SJSA1 (cell line): ENCODE data around the gene NFATC3. TPM values are rescaled to one million over a fixed set of nuclear protein-coding genes. Genes with fewer than 3 reads are reported as not detected.
"Not testable (repeated sequence)": the region's sequence is repeated elsewhere in the genome, so short reads cannot be mapped to it uniquely, and the experiment has no call there.

ENCODE experiments used
- DNase-seq, 2 experiments: peaks; one replicate each; pipeline ENCODE4 v3.0.0-alpha.2; 2015 to 2020; ENCODE audit warnings: low spot score in 2 of 2, low read depth in 1 of 2
- H3K27ac ChIP-seq: fragments of 250-450 bp; sonication (Bioruptor Pico); 2 replicates; pipeline ENCODE4 v1.5.1; 2020; ENCODE audit warnings: mild to moderate bottlenecking, moderate library complexity
- H3K27me3 ChIP-seq: fragments of 250-450 bp; sonication (Bioruptor Pico); replicated peaks from 2 replicates; pipeline ENCODE4 v1.5.1; 2020; ENCODE audit warnings: mild to moderate bottlenecking, moderate library complexity
- H3K36me3 ChIP-seq: fragments of 250-450 bp; sonication (Bioruptor Pico); 2 replicates; pipeline ENCODE4 v1.5.1; 2020; ENCODE audit warnings: mild to moderate bottlenecking
- H3K4me1 ChIP-seq: fragments of 250-450 bp; sonication (Bioruptor Pico); replicated peaks from 2 replicates; pipeline ENCODE4 v1.6.1; 2021; ENCODE audit warnings: mild to moderate bottlenecking
- H3K4me3 ChIP-seq: fragments of 250-450 bp; sonication (Bioruptor Pico); 2 replicates; pipeline ENCODE4 v1.5.1; 2020; ENCODE audit warnings: mild to moderate bottlenecking
- H3K9me3 ChIP-seq: fragments of 250-450 bp; sonication (Bioruptor Pico); replicated peaks from 2 replicates; pipeline ENCODE4 v1.5.1; 2020; ENCODE audit warnings: mild to moderate bottlenecking
- total RNA-seq: library from RNA; depleted of rRNA; stranded (reverse); fragments of >200 nt; shearing (Covaris generic); gene quantifications from 2 replicates; pipeline ENCODE4 v1.2.3, GENCODE V29; 2014

NFATC3 gene
- total RNA-seq, 1 experiment from 2014 or later, result 33.8 TPM

GRCh38 chr16:68107230-68107928 is 22.2 kb downstream of the NFATC3 start:
- H3K4me3 ChIP-seq, H3K36me3 ChIP-seq, DNase-seq, H3K27me3 ChIP-seq, H3K4me1 ChIP-seq, H3K27ac ChIP-seq: not testable (repeated sequence)
- H3K9me3 ChIP-seq, result peaks cover 17% of the 10 kb centered on the region

GRCh38 chr16:68109156-68109555 is 24.0 kb downstream of the NFATC3 start:
- H3K9me3 ChIP-seq, result peaks cover 17% of the 10 kb centered on the region
- H3K4me3 ChIP-seq, H3K27me3 ChIP-seq, H3K4me1 ChIP-seq, H3K27ac ChIP-seq, DNase-seq, H3K36me3 ChIP-seq: not testable (repeated sequence)

- not testable (repeated sequence) for DNase-seq, H3K4me1 ChIP-seq, H3K27me3 ChIP-seq, H3K4me3 ChIP-seq, H3K36me3 ChIP-seq, H3K27ac ChIP-seq
- peaks cover 12% of the 10 kb centered on the region for H3K9me3 ChIP-seq
Observed at GRCh38 chr16:68110611-68111010, 25.4 kb downstream of the NFATC3 start.

- H3K9me3 ChIP-seq, result peaks cover 11% of the 10 kb centered on the region
- no peaks in the 10 kb centered on the region for H3K27me3 ChIP-seq
- no peak overlapping the region for H3K27ac ChIP-seq
- H3K4me3 ChIP-seq, result no peak overlapping the region
- no peak for DNase-seq
- no peaks in the 10 kb centered on the region for H3K4me1 ChIP-seq
- no peaks in the 10 kb centered on the region for H3K36me3 ChIP-seq
Observed at GRCh38 chr16:68111379-68111778, 26.2 kb downstream of the NFATC3 start.

GRCh38 chr16:68113059-68113761 is 28.0 kb downstream of the NFATC3 start:
- Histone ChIP-seq H3K27ac (no peak overlapping the region), H3K4me1 (no peaks in the 10 kb centered on the region), H3K9me3 (peaks cover 11% of the 10 kb centered on the region)

GRCh38 chr16:68113765-68114240 is 28.6 kb downstream of the NFATC3 start:
- DNase-seq, result no peak
- no peaks in the 10 kb centered on the region for H3K36me3 ChIP-seq
- H3K27me3 ChIP-seq, result no peaks in the 10 kb centered on the region
- H3K27ac ChIP-seq, result no peak overlapping the region
- H3K4me3 ChIP-seq, result no peak overlapping the region
- peaks cover 7% of the 10 kb centered on the region for H3K9me3 ChIP-seq
- no peaks in the 10 kb centered on the region for H3K4me1 ChIP-seq

More at GRCh38 chr16:68113059-68113761, 28.0 kb downstream of the NFATC3 start:
- Histone ChIP-seq H3K27me3 (no peaks in the 10 kb centered on the region), H3K4me3 (no peak overlapping the region), H3K36me3 (no peaks in the 10 kb centered on the region)
- DNase-seq, result no peak

- not testable (repeated sequence) for H3K27ac ChIP-seq, DNase-seq, H3K27me3 ChIP-seq, H3K4me3 ChIP-seq, H3K9me3 ChIP-seq, H3K4me1 ChIP-seq, H3K36me3 ChIP-seq
Observed at GRCh38 chr16:68114939-68115338, 29.8 kb downstream of the NFATC3 start.

GRCh38 chr16:68115851-68116250 is 30.7 kb downstream of the NFATC3 start:
- no peak overlapping the region for H3K4me3 ChIP-seq
- DNase-seq, result no peak
- peaks cover 7% of the 10 kb centered on the region; the same call in 1 of the 2 replicates for H3K9me3 ChIP-seq
- no peaks in the 10 kb centered on the region for H3K27me3 ChIP-seq
- H3K4me1 ChIP-seq, result no peaks in the 10 kb centered on the region
- no peaks in the 10 kb centered on the region for H3K36me3 ChIP-seq
- H3K27ac ChIP-seq, result no peak overlapping the region

- H3K9me3 ChIP-seq, result peaks cover 5% of the 10 kb centered on the region; the same call in 1 of the 2 replicates
- no peaks in the 10 kb centered on the region for H3K4me1 ChIP-seq
- H3K36me3 ChIP-seq, result no peaks in the 10 kb centered on the region
- H3K4me3 ChIP-seq, result no peak overlapping the region
- no peak for DNase-seq
- H3K27ac ChIP-seq, result no peak overlapping the region
- no peaks in the 10 kb centered on the region for H3K27me3 ChIP-seq
Observed at GRCh38 chr16:68116256-68116867, 31.2 kb downstream of the NFATC3 start.

- Histone ChIP-seq H3K9me3 (no peaks in the 10 kb centered on the region), H3K27me3 (no peaks in the 10 kb centered on the region), H3K27ac (no peak overlapping the region), H3K4me1 (no peaks in the 10 kb centered on the region), H3K36me3 (no peaks in the 10 kb centered on the region), H3K4me3 (no peak overlapping the region)
- DNase-seq, result no peak
Observed at GRCh38 chr16:68117884-68118283, 32.7 kb downstream of the NFATC3 start.

- H3K9me3 ChIP-seq, H3K27me3 ChIP-seq: not testable (repeated sequence)
Observed at GRCh38 chr16:68118954-68119353, 33.8 kb downstream of the NFATC3 start.

GRCh38 chr16:68120496-68120895 is 35.3 kb downstream of the NFATC3 start:
- H3K27me3 ChIP-seq, DNase-seq, H3K4me1 ChIP-seq, H3K4me3 ChIP-seq, H3K36me3 ChIP-seq, H3K9me3 ChIP-seq, H3K27ac ChIP-seq: not testable (repeated sequence)

More at GRCh38 chr16:68118954-68119353, 33.8 kb downstream of the NFATC3 start:
- not testable (repeated sequence) for H3K4me1 ChIP-seq, H3K4me3 ChIP-seq, H3K27ac ChIP-seq, H3K36me3 ChIP-seq, DNase-seq

GRCh38 chr16:68126395-68126794 is 41.2 kb downstream of the NFATC3 start:
- no peak for DNase-seq
- H3K36me3 ChIP-seq, result peaks cover 9% of the 10 kb centered on the region; the same call in 1 of the 2 replicates
- H3K27ac ChIP-seq, result no peak overlapping the region
- no peaks in the 10 kb centered on the region for H3K27me3 ChIP-seq
- no peaks in the 10 kb centered on the region for H3K9me3 ChIP-seq
- H3K4me3 ChIP-seq, result no peak overlapping the region
- H3K4me1 ChIP-seq, result no peaks in the 10 kb centered on the region
